ENCODE results near the gene FUS.

Gene FUS

GRCh38 chr16:31185339-31185738 is 5.4 kb downstream of the FUS start:
- no peak for ATAC-seq
- no peak for TF ChIP-seq ZNF8 (CRISPR knock-in tag; IDR thresholded peaks at IDR 0.05)
- no peak for TF ChIP-seq TSHZ2 (CRISPR knock-in tag; IDR thresholded peaks at IDR 0.05)
- TF ChIP-seq BACH2 (CRISPR knock-in tag; IDR thresholded peaks at IDR 0.05; ENCODE audit: borderline replicate concordance) = no peak
- TF ChIP-seq TOX (CRISPR knock-in tag; IDR thresholded peaks at IDR 0.05; ENCODE audit: borderline replicate concordance) = no peak
- TF ChIP-seq ESRRG (CRISPR knock-in tag; IDR thresholded peaks at IDR 0.05) = no peak
- no peak for TF ChIP-seq SNAI2 (CRISPR knock-in tag; IDR thresholded peaks at IDR 0.05)
- TF ChIP-seq ZNF565 (CRISPR knock-in tag; conservative IDR thresholded peaks at IDR 0.05; ENCODE audit: low read depth) = no peak
- TF ChIP-seq ARNTL (CRISPR knock-in tag; IDR thresholded peaks at IDR 0.05; ENCODE audit: borderline replicate concordance, low read depth) = no peak
- no peak for TF ChIP-seq ZFP3 (CRISPR knock-in tag; IDR thresholded peaks at IDR 0.05)
- no peak for TF ChIP-seq OSR1 (CRISPR knock-in tag; IDR thresholded peaks at IDR 0.05)
- no peak for TF ChIP-seq ZC3H10 (CRISPR knock-in tag; IDR thresholded peaks at IDR 0.05)
- no peak for TF ChIP-seq CREB5 (CRISPR knock-in tag; IDR thresholded peaks at IDR 0.05; ENCODE audit: low read depth)
- no peak for TF ChIP-seq CSDC2 (CRISPR knock-in tag; IDR thresholded peaks at IDR 0.05)
- no peak for TF ChIP-seq TCF4 (CRISPR knock-in tag; IDR thresholded peaks at IDR 0.05; ENCODE audit: borderline replicate concordance)
- no peak for TF ChIP-seq PATZ1 (CRISPR knock-in tag; IDR thresholded peaks at IDR 0.05; ENCODE audit: borderline replicate concordance)

GRCh38 chr16:31186176-31186575 is 6.2 kb downstream of the FUS start:
- no peak for ATAC-seq
- TF ChIP-seq BACH2 (CRISPR knock-in tag; IDR thresholded peaks at IDR 0.05; ENCODE audit: borderline replicate concordance) (no peak), ZFP3 (CRISPR knock-in tag; IDR thresholded peaks at IDR 0.05) (no peak), TSHZ2 (CRISPR knock-in tag; IDR thresholded peaks at IDR 0.05) (no peak), CSRNP3 (CRISPR knock-in tag; IDR thresholded peaks at IDR 0.05) (no peak), ISL1 (CRISPR knock-in tag; IDR thresholded peaks at IDR 0.05) (no peak), PPARA (CRISPR knock-in tag; IDR thresholded peaks at IDR 0.05; ENCODE audit: borderline replicate concordance) (no peak), POU6F1 (CRISPR knock-in tag; IDR thresholded peaks at IDR 0.05; ENCODE audit: borderline replicate concordance, low read depth) (no peak), ARNTL (CRISPR knock-in tag; IDR thresholded peaks at IDR 0.05; ENCODE audit: borderline replicate concordance, low read depth) (no peak)
